ENCODE data around the gene TKTL1.

GRCh38 chrX:154352012-154352401, 56.4 kb downstream of the TKTL1 start:
- TF ChIP-seq, protein P1, sequence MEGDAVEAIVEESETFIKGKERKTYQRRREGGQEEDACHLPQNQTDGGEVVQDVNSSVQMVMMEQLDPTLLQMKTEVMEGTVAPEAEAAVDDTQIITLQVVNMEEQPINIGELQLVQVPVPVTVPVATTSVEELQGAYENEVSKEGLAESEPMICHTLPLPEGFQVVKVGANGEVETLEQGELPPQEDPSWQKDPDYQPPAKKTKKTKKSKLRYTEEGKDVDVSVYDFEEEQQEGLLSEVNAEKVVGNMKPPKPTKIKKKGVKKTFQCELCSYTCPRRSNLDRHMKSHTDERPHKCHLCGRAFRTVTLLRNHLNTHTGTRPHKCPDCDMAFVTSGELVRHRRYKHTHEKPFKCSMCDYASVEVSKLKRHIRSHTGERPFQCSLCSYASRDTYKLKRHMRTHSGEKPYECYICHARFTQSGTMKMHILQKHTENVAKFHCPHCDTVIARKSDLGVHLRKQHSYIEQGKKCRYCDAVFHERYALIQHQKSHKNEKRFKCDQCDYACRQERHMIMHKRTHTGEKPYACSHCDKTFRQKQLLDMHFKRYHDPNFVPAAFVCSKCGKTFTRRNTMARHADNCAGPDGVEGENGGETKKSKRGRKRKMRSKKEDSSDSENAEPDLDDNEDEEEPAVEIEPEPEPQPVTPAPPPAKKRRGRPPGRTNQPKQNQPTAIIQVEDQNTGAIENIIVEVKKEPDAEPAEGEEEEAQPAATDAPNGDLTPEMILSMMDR (optimal IDR thresholded peaks at IDR 0.05 in 1 of 3, IDR thresholded peaks at IDR 0.05 in 1 of 3, conservative IDR thresholded peaks at IDR 0.05 in 1 of 3; ENCODE audit: extremely low read depth in 1 of 3, insufficient read depth in 2 of 3, low read length in 3 of 3): no peak
- no peak for TF ChIP-seq EZH2 (IDR thresholded peaks at IDR 0.05; ENCODE audit: low read length)
